HCT116 (cell line): ENCODE data around the gene CGAS.

Source experiments
- POLR2A ChIP-seq: IDR thresholded peaks from 2 replicates; pipeline ENCODE4 v1.7.0; 2011; ENCODE audit warnings: borderline replicate concordance; ENCODE audit not compliant: insufficient read depth, insufficient read length; ENCODE audit errors: extremely low read depth
- TF ChIP-seq, protein P1 (sequence below), 3 experiments: fragments of 200-600 bp in 1 of 3; sonication (generic) in 1 of 3; IDR thresholded peaks in 2 of 3; conservative IDR thresholded peaks in 1 of 3; 2 replicates each; pipeline ENCODE4 v1.5.1; 2012 to 2017; ENCODE audit warnings: low read depth in 2 of 3, low read length in 2 of 3, antibody characterized with exemption in 1 of 3, borderline replicate concordance in 1 of 3, control low read depth in 1 of 3, mild to moderate bottlenecking in 1 of 3, mixed read lengths in 1 of 3, mixed run types in 1 of 3, moderate library complexity in 1 of 3; ENCODE audit not compliant: insufficient read depth in 1 of 3

DNA sequence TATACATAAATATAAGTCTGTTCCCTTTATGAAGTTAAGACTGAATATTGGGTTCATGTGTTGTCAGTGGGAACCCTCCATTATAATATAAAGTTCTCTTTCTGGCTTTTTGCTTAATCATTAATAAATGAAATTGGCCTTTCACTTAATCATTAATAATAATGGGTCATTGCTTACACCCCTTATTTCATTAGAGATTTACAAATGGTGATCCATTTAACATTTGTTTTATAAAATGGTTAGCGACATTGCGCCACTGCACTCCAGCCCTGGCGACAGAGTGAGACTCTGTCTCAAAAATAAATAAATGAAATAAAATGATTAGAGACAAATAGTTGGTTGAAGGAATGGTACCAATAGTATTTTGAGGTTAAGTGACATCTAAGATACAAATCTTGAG is 39.0 kb downstream of the CGAS start:
- TF ChIP-seq, protein P1, sequence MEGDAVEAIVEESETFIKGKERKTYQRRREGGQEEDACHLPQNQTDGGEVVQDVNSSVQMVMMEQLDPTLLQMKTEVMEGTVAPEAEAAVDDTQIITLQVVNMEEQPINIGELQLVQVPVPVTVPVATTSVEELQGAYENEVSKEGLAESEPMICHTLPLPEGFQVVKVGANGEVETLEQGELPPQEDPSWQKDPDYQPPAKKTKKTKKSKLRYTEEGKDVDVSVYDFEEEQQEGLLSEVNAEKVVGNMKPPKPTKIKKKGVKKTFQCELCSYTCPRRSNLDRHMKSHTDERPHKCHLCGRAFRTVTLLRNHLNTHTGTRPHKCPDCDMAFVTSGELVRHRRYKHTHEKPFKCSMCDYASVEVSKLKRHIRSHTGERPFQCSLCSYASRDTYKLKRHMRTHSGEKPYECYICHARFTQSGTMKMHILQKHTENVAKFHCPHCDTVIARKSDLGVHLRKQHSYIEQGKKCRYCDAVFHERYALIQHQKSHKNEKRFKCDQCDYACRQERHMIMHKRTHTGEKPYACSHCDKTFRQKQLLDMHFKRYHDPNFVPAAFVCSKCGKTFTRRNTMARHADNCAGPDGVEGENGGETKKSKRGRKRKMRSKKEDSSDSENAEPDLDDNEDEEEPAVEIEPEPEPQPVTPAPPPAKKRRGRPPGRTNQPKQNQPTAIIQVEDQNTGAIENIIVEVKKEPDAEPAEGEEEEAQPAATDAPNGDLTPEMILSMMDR (IDR thresholded peaks at IDR 0.05 in 2 of 3, conservative IDR thresholded peaks at IDR 0.05 in 1 of 3; ENCODE audit: borderline replicate concordance in 1 of 3, insufficient read depth in 1 of 3, low read depth in 2 of 3, low read length in 2 of 3) = no peak
- TF ChIP-seq POLR2A = no peak
